HG02571 (cell line): ENCODE results near the gene RWDD2A.

Experiments
- ATAC-seq: cut with Tn5 transposase; IDR thresholded peaks from one replicate; pipeline ENCODE4 v1.9.1; 2021; ENCODE audit warnings: mild to moderate bottlenecking, moderate library complexity; ENCODE audit not compliant: unreplicated experiment

Gene RWDD2A

DNA sequence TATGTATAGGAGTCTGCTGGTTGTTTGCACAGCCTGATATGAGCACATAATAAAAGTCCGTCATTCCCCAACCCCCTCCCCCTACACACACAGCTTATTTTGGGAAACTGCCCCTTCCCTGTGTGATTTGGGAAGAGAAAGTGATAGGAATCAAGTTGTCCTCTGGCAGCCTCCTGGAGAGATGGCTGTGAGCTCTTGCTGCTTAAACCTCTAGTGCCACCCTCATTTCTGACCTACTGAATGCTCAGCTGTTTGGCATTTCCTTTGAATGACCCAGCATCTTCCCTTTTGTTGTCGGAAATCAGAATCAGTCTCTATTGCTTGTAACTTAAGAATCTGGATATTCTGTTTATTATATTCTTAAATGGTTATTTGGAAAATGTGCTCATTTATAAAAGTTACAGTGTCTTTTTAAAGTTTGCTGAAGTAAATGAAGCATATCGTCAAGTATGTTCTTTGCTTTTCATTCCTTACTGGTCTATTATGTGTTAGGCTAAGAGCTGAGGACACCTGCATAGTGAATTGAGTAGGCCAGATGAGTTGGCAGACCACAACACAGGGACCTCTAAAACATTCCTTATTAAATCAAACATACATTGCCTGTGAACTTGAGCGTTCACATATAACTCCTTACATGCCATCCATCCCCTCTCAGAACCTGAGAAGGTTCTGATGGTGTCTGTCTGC lies 5.5 kb downstream of the RWDD2A start:
- no peak for ATAC-seq

DNA sequence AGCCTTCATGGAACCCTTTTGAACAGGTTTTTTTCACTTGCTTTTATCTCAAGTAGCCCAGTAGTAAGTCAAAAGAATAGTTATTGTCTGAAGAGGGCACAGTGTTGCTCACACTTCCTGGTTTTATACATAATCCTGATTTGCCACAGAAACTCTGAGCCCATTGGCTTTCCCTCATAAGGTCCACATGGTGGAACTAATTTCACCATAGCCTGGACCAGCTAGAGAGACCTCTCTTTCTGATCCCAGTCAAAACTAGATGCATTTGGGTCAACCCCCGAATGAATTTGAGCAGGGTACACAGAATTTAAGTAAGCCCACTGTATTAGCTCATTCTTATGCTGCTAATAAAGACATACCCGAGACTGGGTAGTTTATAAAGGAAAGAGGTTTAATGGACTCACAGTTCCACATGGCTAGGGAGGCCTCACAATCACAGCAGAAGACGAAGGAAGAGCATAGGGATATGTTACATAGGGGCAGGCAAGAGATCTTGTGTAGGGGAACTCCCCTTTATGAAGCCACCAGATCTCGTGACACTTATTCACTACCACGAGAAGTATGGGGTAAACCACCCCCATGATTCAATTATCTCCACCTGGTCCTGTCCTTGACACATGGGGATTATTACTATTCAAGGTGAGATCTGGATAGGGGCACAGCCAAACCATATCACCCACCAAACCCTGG lies 6.2 kb downstream of the RWDD2A start:
- peak; percentile 71 for ATAC-seq

DNA sequence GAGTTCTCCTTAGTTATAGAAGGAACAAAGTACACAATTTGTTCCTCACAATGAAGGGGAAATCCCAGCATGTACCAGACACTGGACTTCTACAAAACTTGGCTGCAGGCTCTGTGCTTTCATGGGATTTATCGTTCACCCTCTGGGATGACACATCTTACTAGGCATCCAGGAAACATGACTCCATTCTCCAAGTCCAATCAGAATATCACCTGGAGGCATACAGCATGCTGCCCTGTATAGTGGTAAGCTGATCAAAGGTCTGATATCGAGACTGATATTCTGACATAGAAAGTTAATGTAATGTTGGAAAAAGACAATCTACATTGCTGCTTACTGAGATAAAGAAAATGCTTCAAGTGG lies 6.7 kb downstream of the RWDD2A start:
- no peak for ATAC-seq

DNA sequence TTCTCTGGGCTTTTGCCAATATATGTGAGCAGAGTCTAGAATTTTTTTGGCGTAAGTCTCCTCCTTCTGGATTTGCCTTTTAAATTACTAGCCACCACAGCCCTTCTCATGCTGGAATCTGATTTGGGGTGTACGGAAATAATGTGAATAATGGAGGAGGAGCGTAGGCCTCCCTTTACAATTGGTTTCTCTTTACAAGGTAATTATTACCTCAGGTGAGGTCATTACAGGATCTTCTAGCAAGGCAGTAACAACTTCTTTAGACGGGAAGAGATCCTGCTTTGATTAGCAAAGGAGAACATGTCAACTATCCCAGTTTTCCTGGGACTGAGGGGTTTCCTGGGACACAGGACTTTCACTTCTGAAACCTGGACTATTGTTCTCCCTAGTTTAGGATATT lies 8.9 kb downstream of the RWDD2A start:
- no peak for ATAC-seq

DNA sequence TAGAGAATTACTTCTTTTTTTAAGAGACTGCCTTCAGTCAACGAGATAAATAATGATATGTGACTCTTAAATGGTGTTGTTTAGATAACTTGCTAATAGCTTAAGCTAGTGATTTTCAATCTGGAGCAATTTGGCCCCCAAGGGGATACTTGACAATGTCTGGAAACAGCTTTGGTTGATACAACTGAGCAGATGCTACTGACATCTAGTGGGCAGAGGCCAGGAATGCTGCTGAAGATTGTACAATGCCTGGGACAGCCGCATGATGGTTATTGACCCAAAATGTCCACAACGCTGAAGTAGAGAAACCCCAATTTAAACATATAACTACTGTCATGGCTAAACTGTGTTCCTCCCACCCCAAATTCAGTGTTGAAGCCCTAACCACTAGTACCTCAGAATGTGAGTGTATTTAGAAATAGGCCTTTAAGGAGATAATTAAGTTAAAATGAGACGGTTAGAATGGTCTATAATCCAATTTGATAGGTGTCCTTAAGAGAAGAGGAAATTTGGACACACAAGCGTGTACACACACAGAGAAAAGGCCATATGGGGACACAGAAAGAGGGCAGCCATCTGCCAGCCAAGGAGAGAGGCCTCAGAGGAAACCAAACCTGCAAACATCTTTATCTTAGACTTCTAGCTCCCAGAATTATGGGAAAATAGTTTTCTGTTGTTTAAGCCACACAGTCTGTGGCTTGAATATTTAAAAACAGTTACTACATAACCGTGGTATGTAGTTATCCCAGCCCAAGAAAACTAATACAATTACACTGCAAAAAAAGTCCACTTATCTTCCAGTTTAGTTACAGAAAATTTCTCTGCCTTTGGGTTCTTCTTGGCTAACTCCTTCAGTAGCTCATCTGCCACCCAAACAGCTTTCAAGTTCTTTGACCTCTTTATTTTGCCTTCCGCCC lies 22.2 kb downstream of the RWDD2A start:
- peak; percentile 99 for ATAC-seq

DNA sequence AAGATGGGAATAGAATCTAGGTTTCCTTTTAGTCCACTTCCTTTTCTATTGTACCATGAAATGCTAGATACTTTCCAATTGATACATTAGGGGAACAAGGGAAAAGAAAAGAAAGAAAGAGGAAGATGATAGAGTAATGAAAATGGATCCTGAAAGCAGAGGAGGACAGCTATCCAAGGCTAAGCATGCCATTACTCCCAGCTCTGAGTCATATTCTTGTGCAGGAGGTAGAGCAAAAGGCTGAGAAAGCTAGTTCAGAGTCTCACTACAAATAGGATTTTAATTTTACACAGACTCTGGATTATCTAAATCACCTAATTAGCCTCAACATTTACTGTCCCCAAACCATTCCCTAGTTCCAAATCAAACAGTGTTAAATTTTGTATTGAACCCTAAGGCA lies 23.6 kb downstream of the RWDD2A start:
- ATAC-seq: no peak

DNA sequence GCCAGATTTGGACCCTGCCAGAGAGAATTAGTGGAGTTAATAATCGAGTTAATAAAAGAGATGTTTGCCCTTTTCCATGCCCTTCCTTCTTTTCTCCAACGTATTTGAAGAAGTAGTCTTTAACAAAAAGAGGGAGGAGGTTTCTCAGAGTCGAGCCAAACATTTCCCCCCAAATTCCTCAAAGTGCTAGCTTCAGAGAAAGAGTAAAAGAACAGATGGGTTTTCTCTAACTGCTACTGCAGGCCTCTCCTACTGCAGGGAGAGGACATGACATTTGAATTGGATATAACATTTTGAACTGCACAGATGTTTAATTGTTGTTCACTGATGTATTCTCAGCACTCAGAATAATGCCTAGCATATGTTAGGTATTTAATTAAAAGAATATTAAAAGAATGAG lies 25.5 kb downstream of the RWDD2A start:
- no peak for ATAC-seq

DNA sequence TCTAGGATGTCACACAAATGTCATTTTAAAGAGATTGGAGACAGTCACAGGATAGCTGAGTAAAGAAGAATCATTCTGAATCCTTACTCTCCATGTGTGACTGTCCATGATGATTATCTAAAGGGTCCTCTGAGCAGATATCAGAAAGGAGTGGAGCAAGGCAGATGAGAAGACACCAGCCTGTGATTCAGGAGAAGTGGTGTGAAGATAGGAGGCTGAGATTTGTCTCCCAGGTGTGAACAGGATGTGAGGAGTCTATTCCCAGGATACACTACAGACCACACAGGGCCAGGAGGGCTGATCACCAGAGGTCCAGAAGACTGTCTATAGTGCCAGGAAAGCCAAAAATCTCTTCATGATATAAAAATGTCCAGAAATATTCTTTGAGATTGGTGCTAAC lies 27.0 kb downstream of the RWDD2A start:
- ATAC-seq: no peak

DNA sequence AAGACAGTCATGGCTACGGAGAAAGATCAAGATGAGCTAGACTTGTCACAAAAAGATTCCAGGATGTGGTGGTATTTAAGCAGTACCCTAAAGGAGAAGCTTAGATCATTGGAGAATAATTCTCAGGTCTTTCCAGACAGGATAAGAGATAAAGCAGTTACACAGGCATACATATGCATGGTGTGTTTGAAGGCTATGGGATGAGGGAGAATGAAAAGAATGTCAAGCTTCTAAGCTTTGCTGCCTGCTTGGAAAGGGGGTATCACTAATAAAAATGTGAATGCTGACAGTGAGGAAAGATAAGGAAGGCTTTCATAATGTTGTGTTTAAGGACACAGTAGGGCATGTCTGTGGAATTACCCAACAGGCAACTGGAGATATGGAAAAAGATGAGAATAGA lies 28.1 kb downstream of the RWDD2A start:
- no peak for ATAC-seq

DNA sequence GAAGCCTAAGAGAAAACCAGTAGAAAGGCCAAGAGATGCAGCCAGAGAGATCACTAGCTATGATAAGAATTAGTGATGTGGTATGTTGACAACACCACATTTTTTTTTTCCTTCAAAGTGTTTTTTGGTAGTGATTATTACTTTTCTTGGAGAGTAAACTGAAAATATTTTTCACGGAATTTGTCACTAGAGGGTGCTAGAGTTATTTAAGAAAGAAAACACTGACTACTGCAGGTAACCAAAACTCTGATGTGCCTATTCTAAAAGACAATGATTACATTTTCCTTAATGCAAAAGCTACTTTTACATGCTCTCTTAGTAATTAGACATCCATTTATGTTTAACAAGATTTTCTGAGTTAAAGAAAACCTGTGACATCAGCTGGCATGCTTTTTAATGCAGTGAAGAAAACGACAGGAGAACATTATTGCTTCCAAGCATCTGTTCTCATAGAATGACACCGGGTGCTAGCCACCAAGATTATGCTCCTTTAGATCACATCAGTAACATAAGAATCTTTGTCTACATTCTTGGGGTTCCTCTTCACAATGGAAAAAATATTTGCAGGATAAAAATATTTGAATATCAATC lies 28.8 kb downstream of the RWDD2A start:
- ATAC-seq: no peak

DNA sequence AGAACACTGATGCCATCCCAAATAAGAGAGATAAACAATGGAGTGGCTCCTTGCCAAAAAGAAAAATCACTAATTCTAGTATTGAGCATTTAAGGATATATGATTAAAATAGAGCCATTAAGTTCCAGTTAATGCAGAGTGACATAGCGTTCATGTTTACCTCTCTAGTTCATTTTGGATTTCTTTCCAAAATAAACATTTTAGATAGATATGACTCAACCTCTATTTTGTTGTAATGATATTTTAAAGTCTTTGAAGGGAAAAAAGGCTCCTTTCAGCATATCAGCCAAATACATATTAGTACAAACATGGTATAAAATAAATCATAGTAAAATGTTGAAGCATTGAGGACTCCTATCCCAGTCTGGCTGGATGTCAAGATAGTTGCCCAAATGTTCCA lies 33.4 kb downstream of the RWDD2A start:
- no peak for ATAC-seq

DNA sequence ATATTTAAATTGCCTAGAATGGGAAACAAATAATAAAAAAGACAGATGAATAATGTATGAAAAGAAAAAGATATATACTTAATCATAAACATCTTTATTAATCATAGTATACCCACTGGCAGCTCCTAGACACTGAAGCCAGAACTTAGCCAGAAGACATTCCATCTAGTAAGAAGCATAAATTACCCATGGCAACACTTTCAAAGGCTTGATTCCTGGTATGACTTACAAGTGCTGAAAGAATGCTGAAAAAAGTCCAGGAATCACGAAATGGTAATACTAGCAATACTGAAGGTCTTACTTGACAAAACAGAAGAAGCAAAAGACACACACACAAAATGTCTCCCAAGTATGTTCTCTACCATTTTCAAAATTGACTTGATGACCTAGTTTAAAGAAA lies 38.0 kb downstream of the RWDD2A start:
- ATAC-seq: no peak

DNA sequence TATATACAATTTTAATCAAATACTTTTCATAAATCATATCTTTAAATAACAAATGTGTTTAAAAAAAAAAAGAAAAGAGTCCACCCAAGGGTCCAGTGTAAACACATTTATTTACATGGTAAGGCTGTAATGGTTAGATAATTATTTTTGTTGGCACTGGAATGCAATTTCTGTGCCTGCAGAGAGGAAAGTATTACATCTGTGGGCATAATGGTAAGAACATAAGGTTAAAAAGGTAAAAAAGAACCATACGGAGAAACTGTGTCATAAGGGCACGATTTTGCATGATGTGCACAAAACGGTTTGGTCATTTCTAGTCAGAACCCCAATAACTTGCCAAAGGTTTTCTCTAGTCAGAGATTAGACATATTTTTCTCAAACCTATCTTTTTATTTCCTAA lies 54.3 kb downstream of the RWDD2A start:
- no peak for ATAC-seq
